RPMI8226 (cell line): ENCODE results near the gene EXOC4.

Experiments used
- DNase-seq: peaks from one replicate; pipeline ENCODE4 v3.0.0-alpha.2; 2015

The EXOC4 gene

GRCh38 chr7:133371616-133372015 lies 118.7 kb downstream of the EXOC4 start:
- DNase-seq = no peak

GRCh38 chr7:133372337-133372736 lies 119.5 kb downstream of the EXOC4 start:
- no peak for DNase-seq

- no peak for DNase-seq
These were observed 123.6 kb downstream of the EXOC4 start for GRCh38 chr7:133376514-133376913.

GRCh38 chr7:133381965-133382364 lies 129.1 kb downstream of the EXOC4 start:
- no peak for DNase-seq

- no peak for DNase-seq
These were observed 130.1 kb downstream of the EXOC4 start for GRCh38 chr7:133382775-133383559.

GRCh38 chr7:133386205-133386604 lies 133.3 kb downstream of the EXOC4 start:
- no peak for DNase-seq

GRCh38 chr7:133389727-133390126 lies 136.8 kb downstream of the EXOC4 start:
- DNase-seq = no peak

GRCh38 chr7:133391206-133391605 lies 138.3 kb downstream of the EXOC4 start:
- no peak for DNase-seq

- no peak for DNase-seq
These were observed 141.5 kb downstream of the EXOC4 start for GRCh38 chr7:133394369-133394768.

GRCh38 chr7:133395551-133395950 lies 142.7 kb downstream of the EXOC4 start:
- DNase-seq = no peak

GRCh38 chr7:133398506-133398905 lies 145.6 kb downstream of the EXOC4 start:
- no peak for DNase-seq

- DNase-seq = no peak
These were observed 148.3 kb downstream of the EXOC4 start for GRCh38 chr7:133401225-133401624.

GRCh38 chr7:133408212-133408611 lies 155.3 kb downstream of the EXOC4 start:
- DNase-seq = no peak

GRCh38 chr7:133409421-133409820 lies 156.5 kb downstream of the EXOC4 start:
- DNase-seq = no peak

GRCh38 chr7:133409966-133410365 lies 157.1 kb downstream of the EXOC4 start:
- no peak for DNase-seq

GRCh38 chr7:133411395-133411794 lies 158.5 kb downstream of the EXOC4 start:
- DNase-seq = no peak

- no peak for DNase-seq
These were observed 160.1 kb downstream of the EXOC4 start for GRCh38 chr7:133412942-133413341.

- DNase-seq = no peak
These were observed 166.2 kb downstream of the EXOC4 start for GRCh38 chr7:133419041-133419440.

- no peak for DNase-seq
These were observed 170.7 kb downstream of the EXOC4 start for GRCh38 chr7:133423618-133424017.

- DNase-seq = no peak
These were observed 175.4 kb downstream of the EXOC4 start for GRCh38 chr7:133428326-133428725.

GRCh38 chr7:133428876-133429275 lies 176.0 kb downstream of the EXOC4 start:
- DNase-seq = no peak

- DNase-seq = no peak
These were observed 176.5 kb downstream of the EXOC4 start for GRCh38 chr7:133429371-133429770.

GRCh38 chr7:133431134-133431724 lies 178.4 kb downstream of the EXOC4 start:
- no peak for DNase-seq

GRCh38 chr7:133433165-133433812 lies 180.4 kb downstream of the EXOC4 start:
- DNase-seq = no peak
